Measurements from ENCODE around the gene MAPK8IP2. TPM values are rescaled to one million over a fixed set of nuclear protein-coding genes. Genes with fewer than 3 reads are reported as not detected.
"Not testable (repeated sequence)": the region's sequence is repeated elsewhere in the genome, so short reads cannot be mapped to it uniquely, and the experiment has no call there.

MAPK8IP2 gene
- total RNA-seq, 6 experiments from 2014 or later, result 0.15 to 1.7 (median 0.45) TPM

DNA sequence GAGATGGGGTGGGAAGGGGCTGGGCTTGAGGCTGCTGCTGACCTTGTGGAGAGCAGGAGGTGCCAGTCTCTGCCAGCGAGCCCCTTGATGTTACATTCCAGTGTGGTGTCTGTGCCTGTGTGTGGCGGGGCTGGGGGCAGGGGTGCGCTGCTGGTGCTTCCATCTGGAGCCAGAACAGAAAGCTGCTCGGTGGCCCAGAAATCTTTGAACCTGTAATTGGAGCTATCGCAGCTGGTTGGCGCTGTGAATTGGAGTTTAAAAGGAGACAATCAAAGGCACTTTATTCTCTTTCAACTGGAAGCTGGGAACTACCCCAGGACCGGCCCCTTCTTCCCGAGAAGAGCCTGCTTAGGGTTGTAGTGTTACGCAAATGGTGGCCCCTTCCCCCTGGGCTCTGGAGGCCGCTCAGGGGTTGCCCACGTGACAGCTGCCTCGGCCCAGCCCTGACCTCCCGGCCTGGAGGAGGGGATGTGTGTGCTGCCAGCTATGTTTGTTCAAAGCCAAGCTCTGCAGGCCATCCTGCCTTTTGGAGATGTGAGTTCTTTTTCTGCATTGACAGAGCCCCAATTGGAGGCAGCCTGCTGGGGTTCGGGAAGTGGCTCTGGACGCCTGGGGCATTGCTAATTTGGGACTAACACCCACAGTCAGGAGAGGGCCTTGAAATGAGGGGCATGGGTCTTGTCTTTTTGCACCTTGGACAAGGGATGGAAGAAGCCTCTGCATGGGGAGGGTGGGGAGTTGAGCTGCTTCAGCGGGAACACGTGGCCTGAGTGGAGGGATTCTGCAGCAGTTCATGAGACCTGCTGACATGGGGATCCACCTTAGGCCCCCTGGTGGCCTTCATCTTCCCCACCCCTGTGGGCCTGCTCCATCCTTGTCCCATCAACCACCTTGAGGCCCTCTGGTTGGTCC lies 41.4 kb downstream of the MAPK8IP2 start:
- Histone ChIP-seq H3K27me3 (no peaks in the 10 kb centered on the region), H3K9me3 (no peaks in the 10 kb centered on the region), H3K27ac (peak overlapping the region in 2 of 3 donors; percentile 16 to 71), H3K4me1 (peaks cover 0 to 27% (median 12%) of the 10 kb centered on the region in 4 donors), H3K36me3 (no peaks in the 10 kb centered on the region), H3K4me3 (peak overlapping the region in 1 of 3 donors; percentile 20)
- intact Hi-C loops (cut with DNase I), result no loop called here
- TF ChIP-seq, protein P1, sequence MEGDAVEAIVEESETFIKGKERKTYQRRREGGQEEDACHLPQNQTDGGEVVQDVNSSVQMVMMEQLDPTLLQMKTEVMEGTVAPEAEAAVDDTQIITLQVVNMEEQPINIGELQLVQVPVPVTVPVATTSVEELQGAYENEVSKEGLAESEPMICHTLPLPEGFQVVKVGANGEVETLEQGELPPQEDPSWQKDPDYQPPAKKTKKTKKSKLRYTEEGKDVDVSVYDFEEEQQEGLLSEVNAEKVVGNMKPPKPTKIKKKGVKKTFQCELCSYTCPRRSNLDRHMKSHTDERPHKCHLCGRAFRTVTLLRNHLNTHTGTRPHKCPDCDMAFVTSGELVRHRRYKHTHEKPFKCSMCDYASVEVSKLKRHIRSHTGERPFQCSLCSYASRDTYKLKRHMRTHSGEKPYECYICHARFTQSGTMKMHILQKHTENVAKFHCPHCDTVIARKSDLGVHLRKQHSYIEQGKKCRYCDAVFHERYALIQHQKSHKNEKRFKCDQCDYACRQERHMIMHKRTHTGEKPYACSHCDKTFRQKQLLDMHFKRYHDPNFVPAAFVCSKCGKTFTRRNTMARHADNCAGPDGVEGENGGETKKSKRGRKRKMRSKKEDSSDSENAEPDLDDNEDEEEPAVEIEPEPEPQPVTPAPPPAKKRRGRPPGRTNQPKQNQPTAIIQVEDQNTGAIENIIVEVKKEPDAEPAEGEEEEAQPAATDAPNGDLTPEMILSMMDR (IDR thresholded peaks at IDR 0.05), result peak; percentile 40 to 56 (median 50)
- TF ChIP-seq POLR2A (IDR thresholded peaks at IDR 0.05), result no peak
- WGBS (ENCODE audit: insufficient coverage, low coverage, low lambda C conversion rate, missing lambda C conversion rate), result 16% methylated on average over 9 of the region's 17 CpGs
- ATAC-seq (peak; percentile 88 to 91 (median 90)), DNase-seq (peak; percentile 74 to 90 (median 88))

DNA sequence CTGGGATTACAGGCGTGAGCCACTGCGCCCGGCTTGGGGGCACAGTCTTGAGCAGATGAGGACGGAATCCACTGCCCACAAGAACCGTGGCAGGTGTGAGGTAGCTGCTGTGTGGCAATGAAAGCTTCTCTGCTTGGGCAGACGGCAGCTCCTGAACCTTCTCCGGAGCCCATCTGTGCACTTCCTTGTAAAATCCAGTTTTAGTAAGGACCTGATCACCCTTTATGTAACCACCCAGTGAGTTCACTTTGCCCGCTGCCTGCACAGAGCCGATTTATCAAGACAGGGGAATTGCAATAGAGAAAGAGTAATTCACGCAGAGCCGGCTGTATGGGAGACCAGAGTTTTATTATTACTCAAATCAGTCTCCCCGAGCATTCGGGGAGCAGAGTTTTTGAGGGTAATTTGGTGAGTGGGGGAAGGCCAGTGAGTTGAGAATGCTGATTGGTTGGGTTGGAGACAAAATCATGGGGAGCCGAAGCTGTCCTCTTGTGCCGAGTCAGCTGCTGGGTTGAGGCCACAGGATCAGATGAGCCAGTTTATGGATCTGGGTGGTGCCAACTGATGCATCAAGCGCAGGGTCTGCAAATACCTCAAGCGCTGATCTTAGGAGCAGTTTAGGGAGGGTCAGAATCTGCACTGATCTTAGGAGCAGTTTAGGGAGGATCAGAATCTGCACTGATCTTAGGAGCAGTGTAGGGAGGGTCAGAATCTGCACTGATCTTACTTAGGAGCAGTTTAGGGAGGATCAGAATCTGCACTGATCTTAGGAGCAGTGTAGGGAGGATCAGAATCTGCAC lies 42.6 kb downstream of the MAPK8IP2 start:
- H3K4me1 ChIP-seq, result peaks cover 0 to 27% (median 12%) of the 10 kb centered on the region in 4 donors
- H3K9me3 ChIP-seq; DNase-seq; intact Hi-C loops (cut with DNase I); ATAC-seq; H3K4me3 ChIP-seq; H3K27ac ChIP-seq; H3K27me3 ChIP-seq; H3K36me3 ChIP-seq: not testable (repeated sequence)
- 80% methylated on average over 11 of the region's 17 CpGs for WGBS (ENCODE audit: insufficient coverage, low coverage, low lambda C conversion rate, missing lambda C conversion rate)

DNA sequence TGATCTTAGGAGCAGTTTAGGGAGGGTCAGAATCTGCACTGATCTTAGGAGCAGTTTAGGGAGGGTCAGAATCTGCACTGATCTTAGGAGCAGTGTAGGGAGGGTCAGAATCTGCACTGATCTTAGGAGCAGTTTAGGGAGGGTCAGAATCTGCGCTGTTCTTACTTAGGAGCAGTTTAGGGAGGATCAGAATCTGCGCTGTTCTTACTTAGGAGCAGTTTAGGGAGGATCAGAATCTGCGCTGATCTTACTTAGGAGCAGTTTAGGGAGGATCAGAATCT lies 43.2 kb downstream of the MAPK8IP2 start:
- H3K9me3 ChIP-seq; H3K36me3 ChIP-seq; DNase-seq; H3K27ac ChIP-seq; H3K4me3 ChIP-seq; intact Hi-C loops (cut with DNase I); H3K27me3 ChIP-seq; ATAC-seq: not testable (repeated sequence)
- WGBS (ENCODE audit: insufficient coverage, low coverage, low lambda C conversion rate, missing lambda C conversion rate), result 57% methylated on average over 3 of the region's 3 CpGs
- H3K4me1 ChIP-seq, result peaks cover 0 to 27% (median 12%) of the 10 kb centered on the region in 4 donors

DNA sequence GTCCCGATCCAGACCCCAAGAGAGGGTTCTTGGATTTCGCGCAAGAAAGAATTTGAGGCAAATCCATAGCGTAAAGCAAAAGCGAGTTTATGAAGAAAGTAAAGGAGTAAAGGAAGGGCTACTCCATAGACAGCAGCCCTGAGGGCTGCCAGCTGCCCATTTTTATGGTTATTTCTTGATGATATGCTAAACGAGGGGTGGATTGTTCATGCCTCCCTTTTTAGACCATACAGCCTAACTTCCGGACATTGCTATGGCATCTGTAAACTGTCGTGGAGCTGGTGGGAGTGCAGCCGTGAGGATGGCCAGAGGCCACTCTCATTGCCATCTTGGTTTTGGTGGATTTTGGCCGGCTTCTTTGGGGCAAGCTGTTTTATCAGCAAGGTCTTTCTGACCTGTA lies 52.7 kb downstream of the MAPK8IP2 start:
- H3K27me3 ChIP-seq, result no peaks in the 10 kb centered on the region
- no peak for ATAC-seq
- WGBS (ENCODE audit: insufficient coverage, low coverage, low lambda C conversion rate, missing lambda C conversion rate), result 89% methylated on average over 4 of the region's 10 CpGs

DNA sequence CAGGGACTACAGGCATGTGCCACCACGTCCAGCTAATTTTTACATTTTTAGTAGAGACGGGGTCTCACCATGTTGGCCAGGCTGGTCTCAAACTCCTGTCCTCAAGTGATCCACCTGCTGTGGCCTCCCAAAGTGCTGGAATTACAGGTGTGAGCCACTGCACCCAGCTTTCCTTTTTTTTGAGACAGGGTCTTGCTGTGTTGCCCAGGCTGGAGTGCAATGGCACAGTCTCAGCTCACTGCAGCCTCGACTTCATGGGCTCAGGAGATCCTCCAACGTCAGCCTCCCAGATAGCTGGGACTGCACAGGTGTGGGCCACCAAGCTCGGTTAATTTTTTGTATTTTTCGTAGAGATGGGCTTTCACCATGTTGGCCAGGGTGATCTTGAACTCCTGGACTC lies 54.1 kb downstream of the MAPK8IP2 start:
- H3K36me3 ChIP-seq; ATAC-seq; H3K27me3 ChIP-seq; H3K4me1 ChIP-seq; H3K4me3 ChIP-seq; DNase-seq; H3K9me3 ChIP-seq; H3K27ac ChIP-seq; intact Hi-C loops (cut with DNase I): not testable (repeated sequence)
- WGBS (ENCODE audit: insufficient coverage, low coverage, low lambda C conversion rate, missing lambda C conversion rate), result 78% methylated on average over 4 of the region's 6 CpGs

More for the DNA sequence above, 52.7 kb downstream of the MAPK8IP2 start:
- DNase-seq, result no peak
- H3K4me1 ChIP-seq, result no peaks in the 10 kb centered on the region
- H3K4me3 ChIP-seq, result no peak overlapping the region
- TF ChIP-seq, protein P1 (IDR thresholded peaks at IDR 0.05), result no peak
- TF ChIP-seq POLR2A (IDR thresholded peaks at IDR 0.05), result no peak
- intact Hi-C loops (cut with DNase I), result no loop called here
- no peaks in the 10 kb centered on the region for H3K9me3 ChIP-seq
- H3K27ac ChIP-seq, result no peak overlapping the region
- no peaks in the 10 kb centered on the region for H3K36me3 ChIP-seq

Data from right lobe of liver (tissue), 6 donors.